ENCODE results near the gene HAUS8.

DNA sequence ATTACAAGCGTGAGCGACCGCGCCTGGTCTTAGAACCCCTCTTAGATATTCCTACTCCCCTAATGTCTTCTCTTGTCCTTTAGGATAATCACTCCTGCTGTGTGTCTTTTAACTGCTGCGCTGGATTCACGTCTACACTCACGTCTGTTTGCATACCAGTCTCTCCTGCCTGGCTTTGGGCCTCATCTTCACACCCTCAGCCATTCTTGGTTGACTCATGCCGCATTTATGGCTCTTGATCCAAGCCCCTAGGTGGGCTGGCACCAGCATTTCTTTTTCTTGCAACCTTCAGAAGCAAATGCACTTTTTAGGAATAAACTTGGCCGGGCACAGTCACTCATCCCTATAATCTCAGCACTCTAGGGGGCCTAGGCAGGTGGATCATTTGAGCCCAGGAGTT, 23.1 kb upstream of the HAUS8 start:
- TF ChIP-seq ELF4 (IDR thresholded peaks at IDR 0.05) (no peak), FOXA1 (IDR thresholded peaks at IDR 0.05) (no peak), ARNT (IDR thresholded peaks at IDR 0.05) (no peak), TARDBP (IDR thresholded peaks at IDR 0.05) (no peak)

All from HEK293T (cell line).